OCI-LY3 (cell line): ENCODE results near the gene POM121C.
"Not testable (repeated sequence)": the region's sequence is repeated elsewhere in the genome, so short reads cannot be mapped to it uniquely, and the experiment has no call there.

Source experiments
- CTCF ChIP-seq: fragments of 200-600, 300-600 bp; sonication (generic); IDR thresholded peaks from 2 replicates; pipeline ENCODE4 v1.5.1; 2014; ENCODE audit warnings: antibody characterized with exemption, low read length, low read depth
- EZH2phosphoT487 ChIP-seq: fragments of 200-600 bp; shearing (Covaris generic); IDR thresholded peaks from 2 replicates; pipeline ENCODE4 v1.6.1; 2018; ENCODE audit warnings: antibody characterized with exemption, mixed run types, low read depth

- not testable (repeated sequence) for TF ChIP-seq CTCF, EZH2phosphoT487
These were observed 47.1 kb downstream of the POM121C start for GRCh38 chr7:75439000-75439399.
